Prostate gland (tissue), 2 donors: Measurements from ENCODE around the gene PPP1R1B. TPM values are rescaled to one million over a fixed set of nuclear protein-coding genes. Genes with fewer than 3 reads are reported as not detected.

Experiments
- DNase-seq: peaks from one replicate; pipeline ENCODE4 v3.0.0-alpha.2; 2019; ENCODE audit warnings: low spot score
- H3K27ac ChIP-seq, 2 donors: fragments of 200-600 bp; sonication (generic); 2 replicates each; pipeline ENCODE4 v1.5.1; 2017 to 2019
- H3K27me3 ChIP-seq: fragments of 200-600 bp; sonication (generic); replicated peaks from 2 replicates; pipeline ENCODE4 v1.5.1; 2019; ENCODE audit not compliant: insufficient read depth
- H3K36me3 ChIP-seq, 2 donors: fragments of 200-600 bp; sonication (generic); 1 replicate in 1 of 2; 2 replicates in 1 of 2; pipeline versions ENCODE4 v1.5.1 to v1.8.1; 2017 to 2019
- H3K4me1 ChIP-seq: fragments of 200-600 bp; sonication (generic); replicated peaks from 2 replicates; pipeline ENCODE4 v1.5.1; 2019
- H3K4me3 ChIP-seq, 2 donors: fragments of 200-600 bp; sonication (generic); 2 replicates each; pipeline ENCODE4 v1.5.1; 2017 to 2019
- H3K9me3 ChIP-seq: fragments of 200-600 bp; sonication (generic); 2 replicates; pipeline ENCODE4 v1.5.1; 2017
- POLR2A ChIP-seq: fragments of 450-650 bp; IDR thresholded peaks from one replicate; pipeline ENCODE4 v1.6.1; 2016; ENCODE audit warnings: antibody characterized with exemption, mild to moderate bottlenecking
- POLR2AphosphoS5 ChIP-seq: sonication (generic); formaldehyde crosslinking; IDR thresholded peaks from one replicate; pipeline ENCODE4 v1.6.1; 2017; ENCODE audit warnings: antibody characterized with exemption
- WGBS: methylation state at CpG from one replicate; pipeline ENCODE4 v1.1.5; 2018; 5-methylcytosine and 5-hydroxymethylcytosine counted together
- intact Hi-C: fragments of 100-400 bp; cut with DNase I; formaldehyde crosslinking; loops from one replicate; pipeline ENCODE4 v1.14.2; 2022
- total RNA-seq, 2 donors: library from RNA; depleted of rRNA; stranded (reverse); fragments of >200 nt; gene quantifications; one replicate each; pipeline ENCODE4 v1.1.0, GENCODE V29; 2016
- TF ChIP-seq, protein P1 (sequence below), 4 experiments: fragments of 200-600 bp in 2 of 4; fragments of 450-650 bp in 2 of 4; sonication (generic) in 2 of 4; IDR thresholded peaks; 1 replicate in 3 of 4; 2 replicates in 1 of 4; pipeline ENCODE4 v1.5.1; 2016 to 2019; ENCODE audit warnings: antibody characterized with exemption in 4 of 4, mild to moderate bottlenecking in 2 of 4, moderate library complexity in 2 of 4

The PPP1R1B gene
- total RNA-seq, 2 donors from 2014 or later, result 69.0 to 108 TPM

DNA sequence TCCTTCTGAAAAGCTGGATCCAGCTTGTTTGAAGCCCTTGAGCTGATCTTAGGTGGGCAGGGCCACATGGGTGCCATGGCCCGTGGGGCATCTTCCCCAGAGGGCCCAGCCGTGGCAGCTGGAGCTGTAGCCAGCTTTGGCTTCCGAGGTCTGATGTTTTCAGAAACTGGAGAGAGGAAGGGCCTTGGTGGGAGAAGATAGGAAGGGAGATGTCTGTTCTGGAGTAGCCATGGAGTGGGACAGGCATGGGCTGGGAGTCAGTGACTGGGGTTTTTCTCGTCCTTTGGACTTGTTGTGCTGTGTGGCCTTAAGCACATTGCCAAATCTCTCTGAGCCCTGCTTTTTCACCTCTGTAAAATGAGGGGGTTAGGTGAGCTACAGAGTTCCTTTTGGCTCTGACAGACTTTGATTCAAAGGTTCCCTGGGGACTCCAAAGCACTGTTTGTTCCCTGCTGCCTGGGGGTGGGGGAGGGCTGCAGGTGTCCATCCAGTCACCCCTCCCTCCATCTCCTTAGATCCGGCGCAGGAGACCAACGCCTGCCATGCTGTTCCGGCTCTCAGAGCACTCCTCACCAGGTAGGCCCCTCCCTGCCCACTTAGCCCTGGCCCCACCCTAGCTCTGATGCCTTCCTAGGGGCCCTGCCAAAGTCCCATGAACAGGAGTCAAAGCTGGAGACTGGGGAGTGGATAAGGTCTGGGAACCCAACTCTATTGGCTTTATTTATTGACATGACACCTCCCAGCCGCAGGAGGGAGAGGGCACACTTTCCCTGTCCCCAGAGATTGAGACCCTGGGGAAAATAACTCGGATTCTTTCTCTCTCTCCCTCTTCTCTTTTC lies 2.1 kb downstream of the PPP1R1B start:
- Histone ChIP-seq H3K27me3 (no peaks in the 10 kb centered on the region), H3K36me3 (no peaks in the 10 kb centered on the region), H3K27ac (peak overlapping the region; percentile 68 to 88), H3K4me3 (no peak overlapping the region), H3K9me3 (no peaks in the 10 kb centered on the region), H3K4me1 (peaks cover 28% of the 10 kb centered on the region)
- WGBS, result 39% methylated on average over 10 of the region's 10 CpGs
- DNase-seq, result peak; percentile 71
- TF ChIP-seq POLR2A (peak; percentile 19), POLR2AphosphoS5 (no peak)
- TF ChIP-seq, protein P1, sequence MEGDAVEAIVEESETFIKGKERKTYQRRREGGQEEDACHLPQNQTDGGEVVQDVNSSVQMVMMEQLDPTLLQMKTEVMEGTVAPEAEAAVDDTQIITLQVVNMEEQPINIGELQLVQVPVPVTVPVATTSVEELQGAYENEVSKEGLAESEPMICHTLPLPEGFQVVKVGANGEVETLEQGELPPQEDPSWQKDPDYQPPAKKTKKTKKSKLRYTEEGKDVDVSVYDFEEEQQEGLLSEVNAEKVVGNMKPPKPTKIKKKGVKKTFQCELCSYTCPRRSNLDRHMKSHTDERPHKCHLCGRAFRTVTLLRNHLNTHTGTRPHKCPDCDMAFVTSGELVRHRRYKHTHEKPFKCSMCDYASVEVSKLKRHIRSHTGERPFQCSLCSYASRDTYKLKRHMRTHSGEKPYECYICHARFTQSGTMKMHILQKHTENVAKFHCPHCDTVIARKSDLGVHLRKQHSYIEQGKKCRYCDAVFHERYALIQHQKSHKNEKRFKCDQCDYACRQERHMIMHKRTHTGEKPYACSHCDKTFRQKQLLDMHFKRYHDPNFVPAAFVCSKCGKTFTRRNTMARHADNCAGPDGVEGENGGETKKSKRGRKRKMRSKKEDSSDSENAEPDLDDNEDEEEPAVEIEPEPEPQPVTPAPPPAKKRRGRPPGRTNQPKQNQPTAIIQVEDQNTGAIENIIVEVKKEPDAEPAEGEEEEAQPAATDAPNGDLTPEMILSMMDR (IDR thresholded peaks at IDR 0.05), result peak in 1 of 4 experiments; percentile 15
- intact Hi-C loops, result no loop called here

DNA sequence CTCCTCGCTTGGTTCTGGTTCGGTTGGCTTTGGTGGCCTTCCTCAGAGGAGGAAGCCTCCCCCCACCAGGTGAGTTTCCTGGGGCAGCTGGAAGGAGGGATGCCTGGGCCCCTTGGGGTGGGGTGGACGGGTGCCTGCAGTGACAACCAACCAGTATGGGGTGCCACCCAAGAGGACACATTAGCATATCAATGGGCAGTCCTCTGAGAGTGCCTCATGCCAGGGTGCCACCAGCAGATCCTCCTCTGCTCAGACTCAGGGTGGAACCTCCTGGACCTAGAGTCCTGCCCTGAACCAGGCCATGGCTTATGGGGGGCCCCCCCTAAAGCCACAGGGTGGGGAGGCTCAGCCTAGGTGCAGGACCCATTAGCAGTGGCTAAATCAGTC lies 2.7 kb downstream of the PPP1R1B start:
- H3K4me3 ChIP-seq, result no peak overlapping the region
- H3K27me3 ChIP-seq, result no peaks in the 10 kb centered on the region
- no peaks in the 10 kb centered on the region for H3K9me3 ChIP-seq
- H3K36me3 ChIP-seq, result no peaks in the 10 kb centered on the region
- DNase-seq, result no peak
- WGBS, result 50% methylated on average over 3 of the region's 3 CpGs
- peaks cover 28% of the 10 kb centered on the region for H3K4me1 ChIP-seq
- TF ChIP-seq POLR2AphosphoS5 (no peak), POLR2A (no peak)
- TF ChIP-seq, protein P1 (IDR thresholded peaks at IDR 0.05), result no peak
- H3K27ac ChIP-seq, result peak overlapping the region; percentile 68 to 88
- intact Hi-C loops, result no loop called here

DNA sequence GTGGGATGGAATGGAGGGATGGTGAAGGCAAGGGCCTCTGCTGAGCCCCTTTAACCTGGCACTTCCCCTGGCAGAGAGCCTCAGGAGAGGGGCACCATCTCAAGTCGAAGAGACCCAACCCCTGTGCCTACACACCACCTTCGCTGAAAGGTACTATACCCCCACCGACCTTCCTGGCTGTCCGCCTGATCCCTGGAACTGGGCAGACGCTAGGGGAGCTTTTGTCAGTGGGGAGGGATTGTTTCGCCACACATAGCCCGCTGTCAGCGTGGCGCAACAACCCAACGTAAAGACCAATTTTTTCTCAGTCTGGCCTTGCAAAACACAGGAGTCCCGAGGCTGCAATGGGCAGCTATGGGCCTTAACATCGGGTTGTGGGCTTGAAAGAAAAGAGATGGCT lies 3.1 kb downstream of the PPP1R1B start:
- TF ChIP-seq POLR2A (no peak), POLR2AphosphoS5 (no peak)
- TF ChIP-seq, protein P1 (IDR thresholded peaks at IDR 0.05), result no peak
- no peak for DNase-seq
- Histone ChIP-seq H3K4me1 (peaks cover 28% of the 10 kb centered on the region), H3K4me3 (no peak overlapping the region), H3K27me3 (no peaks in the 10 kb centered on the region), H3K9me3 (no peaks in the 10 kb centered on the region), H3K36me3 (no peaks in the 10 kb centered on the region), H3K27ac (peak overlapping the region; percentile 68 to 88)
- intact Hi-C loops, result no loop called here
- 69% methylated on average over 12 of the region's 12 CpGs for WGBS

DNA sequence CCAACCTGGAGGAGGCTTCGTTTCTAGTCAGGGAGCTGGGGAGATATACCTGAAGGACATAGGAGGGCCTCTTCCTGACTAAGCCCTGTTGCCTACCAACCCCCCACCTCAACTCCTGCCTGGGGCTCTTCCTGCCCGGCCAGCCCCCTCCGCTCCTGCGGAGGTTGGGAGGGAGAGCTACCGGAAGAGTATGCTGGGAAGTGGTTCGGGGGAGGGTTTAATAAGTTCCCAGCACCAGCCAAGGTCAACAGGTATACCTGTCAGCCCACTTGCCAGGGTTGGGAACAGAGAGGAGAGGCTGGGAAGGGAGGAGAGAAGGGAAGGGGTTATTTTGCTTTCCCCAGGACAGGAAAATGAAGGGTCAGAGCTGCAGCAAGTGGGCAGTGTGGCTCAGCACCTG lies 4.7 kb downstream of the PPP1R1B start:
- H3K27ac ChIP-seq, result peak overlapping the region; percentile 68 to 72
- TF ChIP-seq POLR2AphosphoS5, result peak; percentile 89
- TF ChIP-seq, protein P1 (IDR thresholded peaks at IDR 0.05), result no peak
- TF ChIP-seq POLR2A, result peak; percentile 45
- intact Hi-C loops, result no loop called here
- peaks cover 22% of the 10 kb centered on the region for H3K4me1 ChIP-seq
- H3K27me3 ChIP-seq, result no peaks in the 10 kb centered on the region
- H3K36me3 ChIP-seq, result no peaks in the 10 kb centered on the region
- DNase-seq, result peak; percentile 83
- H3K9me3 ChIP-seq, result no peaks in the 10 kb centered on the region
- no peak overlapping the region for H3K4me3 ChIP-seq
- 16% methylated on average over 6 of the region's 6 CpGs for WGBS
